HCT116 (cell line): ENCODE data around the gene CENPM. TPM values are rescaled to one million over a fixed set of nuclear protein-coding genes. Genes with fewer than 3 reads are reported as not detected.

Source experiments
- ATAC-seq: fragments of 200-7000 bp; cut with Tn5 transposase; 2 replicates; pipeline ENCODE4 v1.9.1; 2020; ENCODE audit warnings: mild to moderate bottlenecking, moderate library complexity
- BruUV-seq: library from RNA; stranded (reverse); fragments of 400-500 nt; replicated peaks from 2 replicates; lab custom pipeline; 2021; lab: Mats Ljungman, UMichigan
- CTCF ChIA-PET: fragments of 300-600 bp; sonication (Branson Sonifier 250); formaldehyde crosslinking; loops from one replicate; lab custom pipeline; 2021; ENCODE audit warnings: antibody characterized with exemption; lab: Charles Lee
- POLR2A ChIA-PET: fragments of 300-600, 350-600 bp; sonication (Branson Sonifier 250); formaldehyde crosslinking; loops from one replicate; lab custom pipeline; 2021; ENCODE audit warnings: antibody characterized with exemption; lab: Charles Lee
- RAD21 ChIA-PET, 2 experiments: fragments of 300-600 bp; sonication (Branson Sonifier 250); formaldehyde crosslinking; loops; one replicate each; lab custom pipeline; 2023; ENCODE audit warnings: low total read pairs in 2 of 2; ENCODE audit not compliant: uncharacterized antibody in 2 of 2, unreplicated experiment in 2 of 2, low non-redundant PET in 1 of 2; lab: Charles Lee
- DNase-seq: peaks from one replicate; pipeline ENCODE4 v3.0.0-alpha.2; 2010; ENCODE audit warnings: low read depth, low spot score
- H2AFZ ChIP-seq: fragments of 200-600 bp; shearing (Covaris generic), sonication (generic); 2 replicates; pipeline ENCODE4 v1.6.1; 2017; ENCODE audit warnings: low read depth, mixed run types, mixed read lengths, antibody characterized with exemption, low read length; ENCODE audit not compliant: poor library complexity, severe bottlenecking
- H3K27ac ChIP-seq: 2 replicates; pipeline ENCODE4 v1.5.1; 2012; ENCODE audit warnings: low read depth, low read length
- H3K27me3 ChIP-seq: fragments of 200-600 bp; sonication (generic); 2 replicates; pipeline ENCODE4 v1.6.1; 2016; ENCODE audit warnings: mixed run types, low read length, mixed read lengths; ENCODE audit not compliant: insufficient read depth
- H3K36me3 ChIP-seq, 2 experiments: fragments of 200-500 bp in 1 of 2; fragments of 200-600 bp in 1 of 2; sonication (Bioruptor generic) in 1 of 2; sonication (generic) in 1 of 2; 2 replicates each; pipeline versions ENCODE4 v1.5.1 to v1.6.1; 2014 to 2016; ENCODE audit warnings: low read length in 2 of 2, inconsistent platforms in 1 of 2, mixed read lengths in 1 of 2, mixed run types in 1 of 2; ENCODE audit not compliant: insufficient read depth in 2 of 2, control insufficient read depth in 1 of 2
- H3K4me1 ChIP-seq, 2 experiments: fragments of 200-600 bp in 1 of 2; sonication (generic) in 1 of 2; 2 replicates each; pipeline versions ENCODE4 v1.5.1 to v1.6.1; 2012 to 2017; ENCODE audit warnings: low read length in 2 of 2, inconsistent platforms in 1 of 2, mild to moderate bottlenecking in 1 of 2, mixed read lengths in 1 of 2, mixed run types in 1 of 2, moderate library complexity in 1 of 2; ENCODE audit not compliant: insufficient read depth in 2 of 2, control insufficient read depth in 1 of 2
- H3K4me2 ChIP-seq: fragments of 200-600 bp; sonication (generic); 2 replicates; pipeline ENCODE4 v1.6.1; 2017; ENCODE audit warnings: mixed run types, low read length, mixed read lengths
- H3K4me3 ChIP-seq, 2 experiments: fragments of 200-600 bp in 1 of 2; sonication (generic) in 1 of 2; replicated peaks in 1 of 2; 2 replicates each; pipeline ENCODE4 v1.5.1; 2011 to 2016; ENCODE audit warnings: low read length in 2 of 2, control low read depth in 1 of 2, low read depth in 1 of 2, mild to moderate bottlenecking in 1 of 2, mixed read lengths in 1 of 2, mixed run types in 1 of 2
- H3K79me2 ChIP-seq: fragments of 200-600 bp; sonication (generic); 2 replicates; pipeline ENCODE4 v1.6.1; 2017; ENCODE audit warnings: mild to moderate bottlenecking, mixed run types, low read length, moderate library complexity, mixed read lengths; ENCODE audit not compliant: insufficient read depth
- H3K9ac ChIP-seq: fragments of 200-600 bp; sonication (generic); 2 replicates; pipeline ENCODE4 v1.6.1; 2016; ENCODE audit warnings: low read length, mixed read lengths
- H3K9me2 ChIP-seq: fragments of 200-600 bp; sonication (generic), shearing (Covaris generic); 2 replicates; pipeline ENCODE4 v1.6.1; 2017; ENCODE audit warnings: mixed run types, mild to moderate bottlenecking, moderate library complexity; ENCODE audit not compliant: insufficient read depth
- H3K9me3 ChIP-seq, 2 experiments: fragments of 200-500 bp in 1 of 2; fragments of 200-600 bp in 1 of 2; sonication (Bioruptor generic) in 1 of 2; sonication (generic) in 1 of 2; 2 replicates each; pipeline ENCODE4 v1.6.1; 2014 to 2017; ENCODE audit warnings: low read length in 2 of 2, mixed read lengths in 2 of 2, inconsistent platforms in 1 of 2, low read depth in 1 of 2, mild to moderate bottlenecking in 1 of 2, mixed run types in 1 of 2, moderate library complexity in 1 of 2; ENCODE audit not compliant: control insufficient read depth in 1 of 2, insufficient read depth in 1 of 2
- H4K20me1 ChIP-seq: fragments of 200-600 bp; sonication (generic), shearing (Covaris generic); 2 replicates; pipeline ENCODE4 v1.6.1; 2017; ENCODE audit warnings: mixed run types, mild to moderate bottlenecking, moderate library complexity; ENCODE audit not compliant: insufficient read depth
- CBX3 ChIP-seq: IDR thresholded peaks from 2 replicates; pipeline ENCODE4 v1.6.1; 2012; ENCODE audit warnings: low read depth
- CEBPB ChIP-seq: IDR thresholded peaks from 2 replicates; pipeline ENCODE4 v1.6.1; 2012; ENCODE audit warnings: low read depth
- EGR1 ChIP-seq: IDR thresholded peaks from 2 replicates; pipeline ENCODE4 v1.6.1; 2012; ENCODE audit warnings: low read depth
- ELF1 ChIP-seq: IDR thresholded peaks from 2 replicates; pipeline ENCODE4 v1.6.1; 2012; ENCODE audit warnings: low read depth, borderline replicate concordance
- EZH2 ChIP-seq: fragments of 200-600 bp; sonication (generic); IDR thresholded peaks from 2 replicates; pipeline ENCODE4 v1.6.1; 2017; ENCODE audit warnings: antibody characterized with exemption, mixed run types
- EZH2phosphoT487 ChIP-seq: fragments of 200-600 bp; IDR thresholded peaks from 2 replicates; pipeline ENCODE4 v1.6.1; 2018; ENCODE audit warnings: antibody characterized with exemption, borderline replicate concordance
- FOSL1 ChIP-seq: IDR thresholded peaks from 2 replicates; pipeline ENCODE4 v1.6.1; 2012; ENCODE audit warnings: low read depth
- JUND ChIP-seq: IDR thresholded peaks from 2 replicates; pipeline ENCODE4 v1.6.1; 2012
- RAD21 ChIP-seq: IDR thresholded peaks from 2 replicates; pipeline ENCODE4 v1.6.1; 2012; ENCODE audit warnings: low read depth, mild to moderate bottlenecking
- SIN3A ChIP-seq: IDR thresholded peaks from 2 replicates; pipeline ENCODE4 v1.6.1; 2012; ENCODE audit warnings: low read depth
- SRF ChIP-seq: IDR thresholded peaks from 2 replicates; pipeline ENCODE4 v1.6.1; 2012; ENCODE audit warnings: low read depth
- TCF7L2 ChIP-seq: IDR thresholded peaks from 2 replicates; pipeline ENCODE4 v1.7.0; 2011; ENCODE audit warnings: borderline replicate concordance, inconsistent platforms; ENCODE audit not compliant: insufficient read depth, insufficient read length; ENCODE audit errors: extremely low read depth
- ZNF274 ChIP-seq: fragments of 200-500 bp; sonication (Bioruptor generic); IDR thresholded peaks from 2 replicates; pipeline ENCODE4 v1.6.1; 2014; ENCODE audit warnings: mild to moderate bottlenecking, low read depth, low read length, inconsistent platforms
- intact Hi-C: fragments of 100-400 bp; cut with micrococcal nuclease; formaldehyde crosslinking; loops from 2 replicates; pipeline ENCODE4 v1.10.0; 2022
- total RNA-seq: library from RNA; stranded (reverse); gene quantifications from one replicate; pipeline ENCODE4 v1.2.1, GENCODE V29; 2021; ENCODE audit not compliant: unreplicated experiment
- TF ChIP-seq, protein P1 (sequence below), 3 experiments: fragments of 200-600 bp in 1 of 3; sonication (generic) in 1 of 3; IDR thresholded peaks in 2 of 3; conservative IDR thresholded peaks in 1 of 3; 2 replicates each; pipeline ENCODE4 v1.5.1; 2012 to 2017; ENCODE audit warnings: low read depth in 2 of 3, low read length in 2 of 3, antibody characterized with exemption in 1 of 3, borderline replicate concordance in 1 of 3, control low read depth in 1 of 3, mild to moderate bottlenecking in 1 of 3, mixed read lengths in 1 of 3, mixed run types in 1 of 3, moderate library complexity in 1 of 3; ENCODE audit not compliant: insufficient read depth in 1 of 3
- TF ChIP-seq, protein P2 (sequence below): IDR thresholded peaks from 2 replicates; pipeline ENCODE4 v1.6.1; 2012; ENCODE audit warnings: low read depth
- TF ChIP-seq, protein P3 (sequence below): IDR thresholded peaks from 2 replicates; pipeline ENCODE4 v1.6.1; 2012

CENPM gene
- total RNA-seq, 1 experiment from 2014 or later = 44.7 TPM

DNA sequence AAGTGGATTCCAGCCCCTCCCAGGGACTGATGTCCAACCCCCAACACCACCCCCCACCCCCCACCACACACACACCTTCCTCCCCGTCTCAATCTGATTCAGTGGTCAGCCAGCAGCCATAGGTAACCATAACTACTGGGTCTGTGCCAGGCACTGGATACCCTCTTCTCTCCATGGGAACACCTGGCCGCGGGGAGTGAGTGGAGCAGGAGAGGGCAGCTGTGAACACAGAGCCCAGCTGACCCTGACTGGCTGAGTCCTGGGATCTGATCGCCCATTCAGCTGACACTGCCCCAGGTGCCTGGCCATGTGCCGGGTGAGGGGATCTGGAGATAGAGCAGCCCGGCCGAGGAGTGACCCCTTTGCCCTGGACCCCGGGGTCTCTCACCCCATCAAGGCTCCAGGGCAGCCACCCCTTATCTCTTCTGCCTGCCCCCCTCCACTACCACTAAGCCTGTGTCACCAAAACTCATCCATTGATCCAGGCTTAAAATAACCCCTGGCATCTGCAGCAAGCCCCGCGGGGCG, 29.5 kb downstream of the CENPM start:
- no TSS peak for BruUV-seq
- Histone ChIP-seq H3K4me1 (peaks cover 12 to 41% of the 10 kb centered on the region in 2 experiments), H3K36me3 (no peaks in the 10 kb centered on the region)
- ChIA-PET POLR2A (interaction anchor here (1.0 kb wide), 1 partner anchor 250 kb away, joined by 3 read pairs; no protein-coding TSS in a partner anchor), RAD21 (no interaction called here)
- TF ChIP-seq ZNF274 = no peak
- TF ChIP-seq CBX3 = no peak
- no peak for TF ChIP-seq JUND
- TF ChIP-seq, protein P1, sequence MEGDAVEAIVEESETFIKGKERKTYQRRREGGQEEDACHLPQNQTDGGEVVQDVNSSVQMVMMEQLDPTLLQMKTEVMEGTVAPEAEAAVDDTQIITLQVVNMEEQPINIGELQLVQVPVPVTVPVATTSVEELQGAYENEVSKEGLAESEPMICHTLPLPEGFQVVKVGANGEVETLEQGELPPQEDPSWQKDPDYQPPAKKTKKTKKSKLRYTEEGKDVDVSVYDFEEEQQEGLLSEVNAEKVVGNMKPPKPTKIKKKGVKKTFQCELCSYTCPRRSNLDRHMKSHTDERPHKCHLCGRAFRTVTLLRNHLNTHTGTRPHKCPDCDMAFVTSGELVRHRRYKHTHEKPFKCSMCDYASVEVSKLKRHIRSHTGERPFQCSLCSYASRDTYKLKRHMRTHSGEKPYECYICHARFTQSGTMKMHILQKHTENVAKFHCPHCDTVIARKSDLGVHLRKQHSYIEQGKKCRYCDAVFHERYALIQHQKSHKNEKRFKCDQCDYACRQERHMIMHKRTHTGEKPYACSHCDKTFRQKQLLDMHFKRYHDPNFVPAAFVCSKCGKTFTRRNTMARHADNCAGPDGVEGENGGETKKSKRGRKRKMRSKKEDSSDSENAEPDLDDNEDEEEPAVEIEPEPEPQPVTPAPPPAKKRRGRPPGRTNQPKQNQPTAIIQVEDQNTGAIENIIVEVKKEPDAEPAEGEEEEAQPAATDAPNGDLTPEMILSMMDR (IDR thresholded peaks at IDR 0.05 in 2 of 3, conservative IDR thresholded peaks at IDR 0.05 in 1 of 3; ENCODE audit: borderline replicate concordance in 1 of 3, insufficient read depth in 1 of 3, low read depth in 2 of 3, low read length in 2 of 3) = no peak
- no peak for TF ChIP-seq ELF1
- no peak for TF ChIP-seq RAD21
- no peak for TF ChIP-seq SIN3A
- TF ChIP-seq EZH2 = no peak
- TF ChIP-seq, protein P2, sequence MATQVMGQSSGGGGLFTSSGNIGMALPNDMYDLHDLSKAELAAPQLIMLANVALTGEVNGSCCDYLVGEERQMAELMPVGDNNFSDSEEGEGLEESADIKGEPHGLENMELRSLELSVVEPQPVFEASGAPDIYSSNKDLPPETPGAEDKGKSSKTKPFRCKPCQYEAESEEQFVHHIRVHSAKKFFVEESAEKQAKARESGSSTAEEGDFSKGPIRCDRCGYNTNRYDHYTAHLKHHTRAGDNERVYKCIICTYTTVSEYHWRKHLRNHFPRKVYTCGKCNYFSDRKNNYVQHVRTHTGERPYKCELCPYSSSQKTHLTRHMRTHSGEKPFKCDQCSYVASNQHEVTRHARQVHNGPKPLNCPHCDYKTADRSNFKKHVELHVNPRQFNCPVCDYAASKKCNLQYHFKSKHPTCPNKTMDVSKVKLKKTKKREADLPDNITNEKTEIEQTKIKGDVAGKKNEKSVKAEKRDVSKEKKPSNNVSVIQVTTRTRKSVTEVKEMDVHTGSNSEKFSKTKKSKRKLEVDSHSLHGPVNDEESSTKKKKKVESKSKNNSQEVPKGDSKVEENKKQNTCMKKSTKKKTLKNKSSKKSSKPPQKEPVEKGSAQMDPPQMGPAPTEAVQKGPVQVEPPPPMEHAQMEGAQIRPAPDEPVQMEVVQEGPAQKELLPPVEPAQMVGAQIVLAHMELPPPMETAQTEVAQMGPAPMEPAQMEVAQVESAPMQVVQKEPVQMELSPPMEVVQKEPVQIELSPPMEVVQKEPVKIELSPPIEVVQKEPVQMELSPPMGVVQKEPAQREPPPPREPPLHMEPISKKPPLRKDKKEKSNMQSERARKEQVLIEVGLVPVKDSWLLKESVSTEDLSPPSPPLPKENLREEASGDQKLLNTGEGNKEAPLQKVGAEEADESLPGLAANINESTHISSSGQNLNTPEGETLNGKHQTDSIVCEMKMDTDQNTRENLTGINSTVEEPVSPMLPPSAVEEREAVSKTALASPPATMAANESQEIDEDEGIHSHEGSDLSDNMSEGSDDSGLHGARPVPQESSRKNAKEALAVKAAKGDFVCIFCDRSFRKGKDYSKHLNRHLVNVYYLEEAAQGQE = no peak
- no peak for TF ChIP-seq EGR1
- TF ChIP-seq CEBPB = no peak
- no peak for TF ChIP-seq FOSL1
- no peak for TF ChIP-seq TCF7L2
- TF ChIP-seq, protein P3, sequence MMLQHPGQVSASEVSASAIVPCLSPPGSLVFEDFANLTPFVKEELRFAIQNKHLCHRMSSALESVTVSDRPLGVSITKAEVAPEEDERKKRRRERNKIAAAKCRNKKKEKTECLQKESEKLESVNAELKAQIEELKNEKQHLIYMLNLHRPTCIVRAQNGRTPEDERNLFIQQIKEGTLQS = no peak
- no peak for TF ChIP-seq EZH2phosphoT487
- no peak for TF ChIP-seq SRF
- TF ChIP-seq, all 23 proteins: peak for 0
- Histone ChIP-seq H3K9me3 (no peaks in the 10 kb centered on the region), H3K27me3 (no peaks in the 10 kb centered on the region), H2AFZ (no peak overlapping the region), H3K4me3 (no peak overlapping the region), H3K9me2 (no peaks in the 10 kb centered on the region), H3K27ac (no peak overlapping the region), H4K20me1 (no peaks in the 10 kb centered on the region), H3K9ac (no peak overlapping the region), H3K4me2 (no peak overlapping the region), H3K79me2 (no peaks in the 10 kb centered on the region)
- ATAC-seq (no peak), DNase-seq (no peak)
- CTCF ChIA-PET = interaction anchor here (2.6 kb wide), 1 partner anchor 8 kb away, joined by 9 read pairs; no protein-coding TSS in a partner anchor
- intact Hi-C loops = no loop called here
